NCI-H82 (cell line): Measurements from ENCODE around the gene PPL.
"Not testable (repeated sequence)": the region's sequence is repeated elsewhere in the genome, so short reads cannot be mapped to it uniquely, and the experiment has no call there.

Experiments
- DNase-seq: peaks from one replicate; lab custom pipeline; 2025; lab: John Stamatoyannopoulos, UW

PPL gene

DNA sequence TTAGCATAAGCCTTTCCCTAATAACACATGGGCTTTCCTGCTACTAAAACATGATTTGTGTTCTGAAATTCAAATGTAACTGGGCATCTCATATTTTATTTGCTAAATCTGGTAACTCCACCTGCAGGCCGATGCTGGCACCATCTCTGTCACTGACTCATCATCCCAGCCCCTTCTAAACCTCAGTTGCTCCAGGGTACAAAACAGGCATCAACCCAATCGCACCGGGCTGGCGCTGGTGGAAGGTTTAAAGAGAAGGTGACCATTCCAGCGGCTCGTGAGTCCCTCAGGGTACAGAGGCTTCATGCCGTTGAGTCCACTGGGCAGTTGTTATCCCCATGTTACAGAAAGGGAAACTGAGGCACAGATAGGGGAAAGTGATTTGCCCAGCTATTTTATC lies 27.1 kb downstream of the PPL start:
- no peak for DNase-seq

DNA sequence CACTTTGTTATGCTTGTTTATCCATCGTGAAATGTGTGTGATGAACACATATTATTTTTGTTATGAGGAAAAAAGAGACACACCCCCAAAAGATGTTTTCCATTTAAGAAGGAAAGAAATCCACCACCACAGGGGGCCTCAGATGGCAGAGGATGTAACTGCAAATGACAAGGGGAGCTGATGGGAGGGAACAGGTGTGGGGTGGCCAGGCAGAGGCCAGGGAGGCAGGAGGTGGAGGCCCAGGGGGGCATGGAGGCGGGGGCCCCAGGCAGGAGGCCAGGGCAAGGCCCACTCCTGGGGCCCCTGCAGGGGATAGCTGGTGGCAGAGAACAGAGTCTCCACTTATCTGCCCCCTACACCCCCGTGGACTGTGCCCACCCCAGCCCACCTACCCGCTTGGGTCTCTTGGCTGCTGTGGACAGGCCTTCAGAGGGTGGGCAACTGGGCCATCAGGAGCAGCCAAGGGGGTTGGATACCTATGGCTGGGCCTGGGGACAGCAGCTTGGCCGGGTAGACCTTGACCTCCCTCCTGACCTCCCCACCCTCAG lies 28.0 kb downstream of the PPL start:
- no peak for DNase-seq

DNA sequence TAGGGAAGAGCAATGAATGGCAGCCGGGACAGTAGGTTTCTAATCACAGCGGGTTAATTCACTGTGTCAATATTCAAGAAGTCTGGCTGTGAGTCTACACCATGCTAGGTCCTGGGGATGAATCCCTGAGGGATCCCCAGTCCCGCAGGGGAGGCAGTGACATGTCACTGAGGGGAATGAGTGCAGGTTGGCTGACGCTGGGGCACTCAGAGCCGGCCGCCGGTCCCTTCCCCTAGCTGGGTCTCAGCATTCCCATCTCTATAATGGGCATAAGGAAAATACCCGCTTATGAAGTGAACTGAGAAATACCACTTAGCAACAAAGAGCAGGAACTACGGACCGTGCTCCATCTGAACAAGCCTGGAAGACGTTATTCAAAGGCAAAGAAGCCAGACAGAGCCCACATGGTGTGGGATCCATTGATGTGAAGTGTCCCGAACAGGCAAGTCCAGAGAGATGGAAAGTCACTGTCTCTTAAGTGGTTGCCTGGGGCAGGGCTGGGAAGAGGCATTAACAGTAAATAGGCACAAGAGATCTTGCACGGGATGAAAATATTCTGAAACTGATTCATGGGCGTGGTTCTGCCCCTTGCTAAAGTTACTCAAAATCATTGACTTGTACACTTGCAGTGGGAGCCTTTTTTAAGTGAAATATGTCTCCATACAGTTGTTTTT lies 31.9 kb downstream of the PPL start:
- DNase-seq, result no peak

DNA sequence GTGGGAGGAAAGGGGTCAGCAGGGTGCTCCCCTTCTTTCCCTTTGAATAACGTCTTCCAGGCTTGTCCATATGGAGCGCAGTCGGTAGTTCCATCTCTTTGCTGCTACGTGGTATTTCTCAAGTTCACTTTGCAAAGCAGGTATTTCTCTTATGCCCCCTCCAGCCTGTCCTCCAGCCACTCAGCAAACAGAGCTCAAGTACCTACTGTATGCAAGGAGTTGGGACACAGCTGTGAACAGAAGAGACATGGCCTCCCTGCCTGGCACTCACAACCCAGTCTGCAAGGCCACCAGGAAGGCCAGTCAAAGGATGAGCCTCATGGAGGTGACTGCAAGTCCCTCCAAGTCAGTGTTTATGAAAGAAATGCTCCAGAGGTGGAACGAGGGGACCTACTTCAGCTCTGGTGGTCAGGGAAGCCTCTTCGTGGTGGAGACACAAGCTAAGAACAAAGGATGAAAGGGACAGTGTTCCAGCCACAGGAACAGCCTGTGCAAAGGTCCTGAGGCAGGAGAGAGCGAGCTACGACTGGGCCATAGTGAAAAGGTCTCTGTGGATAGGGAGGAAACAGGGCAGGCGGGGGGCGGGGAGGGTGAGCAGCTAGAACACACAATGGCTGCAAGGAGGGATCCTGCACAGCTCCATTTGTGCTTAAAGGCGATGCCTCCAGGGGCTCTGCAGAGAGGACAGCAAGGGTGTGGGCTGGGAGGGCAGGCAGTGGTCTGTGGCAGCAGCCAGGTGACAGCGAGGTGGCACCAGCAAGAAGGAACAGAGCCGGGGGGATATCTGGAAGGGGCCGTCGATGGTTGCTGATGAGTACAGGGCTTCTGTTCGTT lies 32.6 kb downstream of the PPL start:
- no peak for DNase-seq

GRCh38 chr16:4902038-4902437 lies 34.9 kb downstream of the PPL start:
- DNase-seq, result no peak

- DNase-seq, result no peak
Measured at GRCh38 chr16:4900750-4901149, 36.2 kb downstream of the PPL start.

DNA sequence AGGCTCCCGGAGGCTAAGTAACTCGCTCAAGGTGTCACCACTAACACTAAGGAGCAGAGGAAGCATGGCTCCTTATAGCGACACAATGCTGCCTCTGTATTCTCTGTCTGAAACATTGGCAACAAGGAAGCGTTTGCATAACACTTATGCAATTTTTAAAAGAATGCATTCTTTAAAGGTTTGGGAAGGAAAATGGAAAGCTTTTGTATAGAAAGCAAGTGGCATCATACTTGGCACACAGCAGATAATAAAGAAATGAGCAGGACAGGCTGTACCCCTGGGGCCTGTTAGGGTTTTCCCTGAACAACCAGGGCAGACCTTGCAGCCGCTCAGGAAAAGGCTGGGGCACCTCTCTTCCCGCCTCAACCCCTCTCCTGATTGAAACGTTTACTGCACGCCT lies 36.9 kb downstream of the PPL start:
- no peak for DNase-seq

- no peak for DNase-seq
Measured at GRCh38 chr16:4899474-4899846, 37.5 kb downstream of the PPL start.

DNA sequence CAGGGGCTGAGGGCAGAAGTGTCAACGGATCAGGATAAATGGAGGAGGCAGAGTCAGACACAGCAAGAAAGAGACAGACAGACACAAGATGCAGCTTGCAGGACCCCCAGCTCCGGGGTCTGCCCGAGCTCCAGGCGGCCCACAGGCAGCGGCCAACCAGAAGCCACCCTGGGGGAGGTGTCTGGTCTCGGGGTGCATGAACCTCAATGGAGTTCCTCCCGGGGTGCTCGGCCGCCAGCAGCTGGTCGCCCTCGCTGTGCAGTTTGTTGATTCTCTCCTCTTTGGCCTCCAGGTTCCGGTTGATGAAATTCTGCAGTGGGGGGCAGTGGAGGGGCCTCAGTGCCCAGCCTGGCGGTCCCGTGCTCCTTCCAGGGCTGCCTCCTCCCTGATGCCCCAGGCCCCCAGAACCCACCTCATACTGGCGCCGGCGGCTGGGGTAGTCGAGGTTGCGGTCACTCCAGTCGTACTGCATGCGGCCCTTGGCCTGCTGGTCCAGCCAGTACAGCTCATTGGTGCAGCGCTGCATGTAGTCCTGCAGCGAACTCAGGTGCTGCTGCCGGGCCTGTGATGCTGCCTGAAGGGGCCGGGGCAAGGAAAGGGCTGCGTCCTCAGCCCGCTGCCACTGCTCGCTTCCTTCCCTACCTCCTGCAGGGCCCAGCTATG lies 38.0 kb downstream of the PPL start:
- DNase-seq, result no peak

- no peak for DNase-seq
Measured at GRCh38 chr16:4897328-4897727, 39.6 kb downstream of the PPL start.

DNA sequence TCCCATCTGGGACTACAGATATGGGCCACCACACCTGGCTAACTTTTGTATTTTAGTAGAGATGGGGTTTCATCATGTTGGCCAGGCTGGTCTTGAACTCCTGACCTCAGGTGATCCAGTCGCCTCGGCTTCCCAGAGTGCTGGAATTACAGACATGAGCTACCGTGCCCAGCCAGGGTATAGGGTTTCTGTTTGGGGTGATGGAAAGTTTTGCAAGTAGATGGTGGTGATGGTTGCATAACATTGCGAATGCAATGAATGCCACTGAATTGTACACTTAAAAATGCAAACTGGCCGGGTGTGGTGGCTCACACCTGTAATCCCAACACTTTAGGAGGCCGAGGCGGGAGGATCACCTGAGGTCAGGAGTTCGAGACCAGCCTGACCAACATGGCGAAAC lies 40.2 kb downstream of the PPL start:
- DNase-seq, result not testable (repeated sequence)

DNA sequence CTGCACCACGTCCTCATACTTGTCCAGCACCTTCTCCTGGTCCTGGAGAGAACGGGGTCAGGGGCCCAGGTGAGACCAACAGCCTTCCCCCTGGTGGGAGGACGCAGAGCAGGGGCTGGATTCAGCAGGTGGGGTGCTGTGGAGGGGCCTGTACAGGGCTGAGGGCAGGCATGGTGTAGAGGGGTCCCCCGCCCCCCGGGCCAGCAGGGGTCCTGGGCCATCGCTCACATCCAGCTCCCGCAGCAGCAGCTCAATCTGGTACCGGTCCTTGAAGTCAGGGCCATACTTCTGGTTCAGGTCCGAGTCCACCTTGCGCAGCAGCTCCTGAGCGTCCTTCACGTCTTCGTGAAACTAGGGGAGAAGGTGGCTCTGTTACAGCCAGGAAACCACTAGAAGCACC lies 41.6 kb downstream of the PPL start:
- DNase-seq, result no peak

- DNase-seq, result peak; percentile 44
Measured at GRCh38 chr16:4894276-4895150, 42.4 kb downstream of the PPL start.

DNA sequence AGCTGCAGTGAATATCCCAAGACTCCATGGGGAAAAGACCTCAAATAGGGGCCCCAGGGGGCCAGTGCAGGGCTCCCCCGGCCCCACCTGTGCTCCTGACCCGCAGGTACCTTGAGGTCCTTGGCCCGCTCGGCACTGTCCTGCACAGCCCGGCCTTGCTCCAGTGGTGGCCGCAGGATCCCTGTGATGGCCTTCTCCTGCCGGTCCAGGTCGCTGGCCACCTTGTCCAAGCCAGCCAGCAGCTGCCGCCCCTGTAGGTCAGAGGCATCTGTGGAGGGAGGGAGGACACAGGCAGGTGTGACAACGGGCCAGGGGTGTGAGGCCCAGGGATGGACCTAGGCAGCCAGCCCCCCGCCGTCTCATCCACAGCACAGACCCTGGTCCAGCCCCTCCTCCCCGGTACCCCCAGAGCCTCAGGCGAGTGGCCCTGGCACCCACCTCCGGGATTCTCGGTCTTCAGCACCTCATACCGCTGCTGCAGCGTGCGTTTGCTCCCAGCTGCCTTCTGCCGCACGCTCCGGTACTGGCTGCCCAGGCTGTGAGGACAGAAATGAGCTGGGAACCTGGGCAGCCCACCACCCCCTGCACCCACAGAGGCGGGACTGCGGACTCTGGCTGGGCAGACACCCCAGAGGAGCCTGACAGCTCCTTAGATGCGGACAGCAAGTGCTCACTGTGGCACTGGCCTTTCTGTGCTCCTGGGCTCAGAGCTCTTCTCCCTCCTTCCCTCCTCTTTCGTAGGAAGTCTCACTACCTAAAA lies 43.7 kb downstream of the PPL start:
- DNase-seq, result no peak

DNA sequence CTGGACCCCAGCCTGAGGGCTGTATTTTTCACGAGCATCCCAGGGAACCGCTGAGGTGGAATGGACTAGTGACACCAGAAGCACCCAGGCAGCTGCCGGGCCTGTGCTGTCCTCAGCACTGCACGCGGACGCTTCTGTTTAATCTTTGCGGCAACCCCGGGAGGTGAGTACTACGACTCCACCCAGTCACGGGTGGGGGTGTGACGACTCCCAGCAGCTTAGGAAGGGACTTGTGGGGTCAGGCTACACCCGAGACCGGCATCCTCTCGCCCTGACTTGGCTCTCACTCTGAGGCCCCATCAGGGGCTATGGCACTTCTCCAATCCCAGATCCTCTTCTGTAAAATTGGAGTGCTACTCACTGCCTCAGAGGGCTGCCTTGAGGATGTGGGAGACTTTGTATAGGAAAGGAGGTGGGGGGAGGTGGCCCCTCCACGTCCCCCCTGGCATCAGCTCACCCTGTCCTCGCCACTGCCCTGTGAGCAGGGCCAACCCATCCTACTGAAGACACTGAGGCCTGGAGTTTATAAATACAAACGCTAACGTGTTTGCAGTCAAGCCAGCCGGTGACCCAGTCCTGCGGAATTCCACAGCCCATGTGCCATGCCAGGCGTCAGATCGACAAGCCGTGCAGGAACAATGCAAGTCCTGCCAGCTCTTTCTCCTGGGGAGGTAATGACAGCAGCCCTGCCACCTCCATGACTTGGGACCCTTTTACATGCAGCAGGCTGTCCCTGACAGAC lies 44.4 kb downstream of the PPL start:
- DNase-seq, result peak; percentile 23

DNA sequence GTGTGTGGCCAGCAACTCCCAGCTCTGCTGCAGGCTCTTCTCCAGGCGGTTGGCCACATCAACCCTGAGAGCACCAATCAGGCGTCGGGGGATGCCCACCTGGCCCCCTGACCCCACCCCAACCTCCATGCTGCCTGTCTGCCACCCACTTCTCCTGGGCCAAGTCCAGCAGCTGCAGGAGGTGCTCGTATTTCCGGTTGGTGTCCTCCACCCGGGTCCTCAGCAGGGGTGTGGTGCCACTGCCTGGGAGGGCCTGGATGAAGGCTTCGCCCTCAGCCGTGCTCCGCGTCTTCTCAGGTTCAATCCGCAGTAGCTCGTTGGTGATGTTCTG lies 45.1 kb downstream of the PPL start:
- no peak for DNase-seq

DNA sequence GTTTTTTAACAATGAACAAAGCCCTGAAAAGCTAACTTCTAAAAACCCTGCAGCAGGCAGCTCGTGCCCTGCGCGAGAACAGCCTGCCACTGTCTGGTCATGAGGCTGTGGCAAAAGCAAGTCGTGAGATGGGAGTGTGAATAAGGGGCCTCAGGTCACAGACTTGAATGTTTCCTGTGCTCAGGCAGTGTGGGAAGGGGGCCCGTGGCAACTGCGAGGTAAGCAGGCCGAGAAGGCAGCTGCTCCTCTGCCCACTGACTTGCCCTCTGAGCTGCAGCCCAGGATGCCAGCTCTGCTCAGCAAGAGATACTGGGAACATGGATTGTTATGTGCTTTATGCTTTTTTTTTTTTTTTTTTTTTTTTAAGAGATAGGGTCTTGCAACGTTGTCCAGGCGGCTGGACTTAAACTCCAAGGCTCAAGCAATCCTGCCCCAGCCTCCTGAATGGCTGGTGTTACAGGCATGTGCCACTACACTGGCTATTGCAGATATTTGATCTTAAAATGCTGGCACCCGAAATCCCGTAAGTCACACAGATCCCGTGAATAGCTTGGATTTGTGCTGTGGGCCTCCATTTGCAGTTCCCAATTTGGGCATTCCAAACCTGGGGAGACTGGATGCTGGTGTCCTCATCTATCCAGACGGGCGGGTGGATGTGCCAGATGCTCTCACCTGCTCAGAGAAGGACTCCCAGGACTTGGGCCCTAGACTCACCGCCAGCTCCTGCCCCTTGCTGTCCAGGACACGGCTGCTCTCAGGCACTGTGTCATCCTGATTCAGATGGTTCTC lies 45.7 kb downstream of the PPL start:
- no peak for DNase-seq

- no peak for DNase-seq
Measured at GRCh38 chr16:4890686-4891085, 46.3 kb downstream of the PPL start.

GRCh38 chr16:4890026-4890425 lies 46.9 kb downstream of the PPL start:
- DNase-seq, result no peak
